Ascending aorta (tissue), 2 donors: ENCODE measurements around the gene SNX9. TPM values are rescaled to one million over a fixed set of nuclear protein-coding genes. Genes with fewer than 3 reads are reported as not detected.

Experiments
- DNase-seq, 2 donors: peaks; one replicate each; pipeline ENCODE4 v3.0.0-alpha.2; 2019; ENCODE audit warnings: low spot score in 2 of 2
- H3K27ac ChIP-seq, 2 donors: fragments of 200-600 bp; sonication (generic); one replicate each; pipeline ENCODE4 v1.5.1; 2016 to 2017; ENCODE audit warnings: mild to moderate bottlenecking in 1 of 2
- H3K27me3 ChIP-seq: fragments of 200-600 bp; sonication (generic); one replicate; pipeline ENCODE4 v1.5.1; 2017
- H3K36me3 ChIP-seq, 2 donors: fragments of 200-600 bp; sonication (generic); one replicate each; pipeline ENCODE4 v1.5.1; 2016
- H3K4me1 ChIP-seq, 2 donors: fragments of 200-600 bp; sonication (generic); one replicate each; pipeline ENCODE4 v1.5.1; 2016 to 2017; ENCODE audit warnings: mild to moderate bottlenecking in 1 of 2
- H3K4me3 ChIP-seq, 2 donors: fragments of 200-600 bp; sonication (generic); one replicate each; pipeline ENCODE4 v1.5.1; 2016 to 2017; ENCODE audit warnings: mild to moderate bottlenecking in 1 of 2
- H3K9me3 ChIP-seq, 2 donors: fragments of 200-600 bp; sonication (generic); one replicate each; pipeline ENCODE4 v1.5.1; 2016
- intact Hi-C: fragments of 100-400 bp; cut with DNase I; formaldehyde crosslinking; loops from one replicate; pipeline ENCODE4 v1.15.1; 2023
- total RNA-seq: library from RNA; depleted of rRNA; stranded (reverse); fragments of >200 nt; gene quantifications from one replicate; pipeline ENCODE4 v1.1.0, GENCODE V29; 2016
- TF ChIP-seq, protein P1 (sequence below), 3 experiments: fragments of 200-600 bp in 2 of 3; fragments of 450-650 bp in 1 of 3; sonication (generic) in 2 of 3; IDR thresholded peaks; one replicate each; pipeline ENCODE4 v1.5.1; 2016 to 2019; ENCODE audit warnings: antibody characterized with exemption in 3 of 3, mild to moderate bottlenecking in 1 of 3, moderate library complexity in 1 of 3

The SNX9 gene
- total RNA-seq, 1 donor from 2014 or later: 55.2 TPM

DNA sequence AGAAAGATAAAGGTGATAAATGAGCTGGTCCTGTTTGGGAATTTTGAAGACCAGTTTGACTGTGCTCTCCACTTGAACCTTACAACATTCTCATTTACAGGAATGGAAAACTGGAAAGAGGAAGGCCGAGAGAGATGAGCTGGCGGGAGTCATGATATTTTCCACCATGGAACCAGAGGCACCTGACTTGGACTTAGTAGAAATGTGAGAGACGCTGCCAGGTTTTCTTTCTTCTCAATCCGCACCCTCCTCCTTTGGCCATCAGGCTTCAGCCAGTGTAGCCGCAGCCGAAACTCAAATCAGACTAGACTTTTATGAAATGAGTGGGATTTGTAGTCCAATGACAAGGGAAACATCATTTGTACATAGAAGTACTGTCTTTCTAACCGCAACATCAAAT lies 104.0 kb downstream of the SNX9 start:
- no peaks in the 10 kb centered on the region for H3K9me3 ChIP-seq
- DNase-seq: no peak
- TF ChIP-seq, protein P1, sequence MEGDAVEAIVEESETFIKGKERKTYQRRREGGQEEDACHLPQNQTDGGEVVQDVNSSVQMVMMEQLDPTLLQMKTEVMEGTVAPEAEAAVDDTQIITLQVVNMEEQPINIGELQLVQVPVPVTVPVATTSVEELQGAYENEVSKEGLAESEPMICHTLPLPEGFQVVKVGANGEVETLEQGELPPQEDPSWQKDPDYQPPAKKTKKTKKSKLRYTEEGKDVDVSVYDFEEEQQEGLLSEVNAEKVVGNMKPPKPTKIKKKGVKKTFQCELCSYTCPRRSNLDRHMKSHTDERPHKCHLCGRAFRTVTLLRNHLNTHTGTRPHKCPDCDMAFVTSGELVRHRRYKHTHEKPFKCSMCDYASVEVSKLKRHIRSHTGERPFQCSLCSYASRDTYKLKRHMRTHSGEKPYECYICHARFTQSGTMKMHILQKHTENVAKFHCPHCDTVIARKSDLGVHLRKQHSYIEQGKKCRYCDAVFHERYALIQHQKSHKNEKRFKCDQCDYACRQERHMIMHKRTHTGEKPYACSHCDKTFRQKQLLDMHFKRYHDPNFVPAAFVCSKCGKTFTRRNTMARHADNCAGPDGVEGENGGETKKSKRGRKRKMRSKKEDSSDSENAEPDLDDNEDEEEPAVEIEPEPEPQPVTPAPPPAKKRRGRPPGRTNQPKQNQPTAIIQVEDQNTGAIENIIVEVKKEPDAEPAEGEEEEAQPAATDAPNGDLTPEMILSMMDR (IDR thresholded peaks at IDR 0.05): no peak
- peaks cover 64 to 94% of the 10 kb centered on the region in 2 donors for H3K36me3 ChIP-seq
- intact Hi-C loops: no loop called here
- no peaks in the 10 kb centered on the region for H3K4me1 ChIP-seq
- H3K27me3 ChIP-seq: no peaks in the 10 kb centered on the region
- no peak overlapping the region for H3K27ac ChIP-seq
- no peak overlapping the region for H3K4me3 ChIP-seq

DNA sequence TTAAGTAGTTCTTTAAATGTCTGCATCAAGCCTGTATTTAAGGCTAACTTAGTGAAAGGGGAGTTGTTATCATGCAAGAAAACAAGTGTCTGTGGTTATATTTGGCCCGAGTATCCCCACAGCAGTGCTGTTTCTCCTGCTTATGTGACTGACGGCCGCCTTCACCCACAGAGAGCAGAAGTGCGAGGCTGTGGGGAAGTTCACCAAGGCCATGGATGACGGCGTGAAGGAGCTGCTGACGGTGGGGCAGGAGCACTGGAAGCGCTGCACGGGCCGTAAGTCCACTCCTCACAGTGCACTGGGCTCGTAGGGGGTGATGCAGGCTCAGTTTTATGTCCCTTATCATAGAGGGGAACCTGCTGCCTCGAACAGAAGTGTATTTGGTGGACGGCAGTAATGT lies 105.4 kb downstream of the SNX9 start:
- intact Hi-C loops: no loop called here
- H3K27me3 ChIP-seq: no peaks in the 10 kb centered on the region
- TF ChIP-seq, protein P1 (IDR thresholded peaks at IDR 0.05): no peak
- peaks cover 64 to 96% of the 10 kb centered on the region in 2 donors for H3K36me3 ChIP-seq
- no peak overlapping the region for H3K27ac ChIP-seq
- H3K4me3 ChIP-seq: no peak overlapping the region
- no peaks in the 10 kb centered on the region for H3K4me1 ChIP-seq
- DNase-seq: no peak
- H3K9me3 ChIP-seq: no peaks in the 10 kb centered on the region

DNA sequence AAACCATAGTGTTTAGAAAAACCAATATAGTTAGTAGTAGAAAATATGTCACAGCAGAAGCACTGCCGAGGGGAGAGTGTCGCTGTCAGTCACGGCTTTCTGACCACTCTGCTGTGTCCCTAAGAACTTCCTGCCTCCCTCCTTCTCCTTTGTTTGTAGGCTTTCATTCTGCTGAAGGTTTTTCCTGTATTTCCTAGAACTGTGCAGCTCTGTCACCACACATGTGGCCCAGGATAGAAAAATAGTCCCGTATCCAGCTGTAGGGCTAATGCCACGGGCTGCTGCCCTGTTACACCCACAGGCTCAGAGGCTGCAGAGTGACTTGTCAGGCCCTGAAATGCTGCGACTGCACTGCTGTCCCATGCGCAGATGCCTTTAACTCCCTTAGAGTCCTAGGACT lies 106.0 kb downstream of the SNX9 start:
- Histone ChIP-seq H3K4me1 (no peaks in the 10 kb centered on the region), H3K36me3 (peaks cover 65 to 95% of the 10 kb centered on the region in 2 donors), H3K27ac (no peak overlapping the region), H3K9me3 (no peaks in the 10 kb centered on the region), H3K27me3 (no peaks in the 10 kb centered on the region), H3K4me3 (no peak overlapping the region)
- no peak for DNase-seq
- TF ChIP-seq, protein P1 (IDR thresholded peaks at IDR 0.05): no peak
- intact Hi-C loops: no loop called here

DNA sequence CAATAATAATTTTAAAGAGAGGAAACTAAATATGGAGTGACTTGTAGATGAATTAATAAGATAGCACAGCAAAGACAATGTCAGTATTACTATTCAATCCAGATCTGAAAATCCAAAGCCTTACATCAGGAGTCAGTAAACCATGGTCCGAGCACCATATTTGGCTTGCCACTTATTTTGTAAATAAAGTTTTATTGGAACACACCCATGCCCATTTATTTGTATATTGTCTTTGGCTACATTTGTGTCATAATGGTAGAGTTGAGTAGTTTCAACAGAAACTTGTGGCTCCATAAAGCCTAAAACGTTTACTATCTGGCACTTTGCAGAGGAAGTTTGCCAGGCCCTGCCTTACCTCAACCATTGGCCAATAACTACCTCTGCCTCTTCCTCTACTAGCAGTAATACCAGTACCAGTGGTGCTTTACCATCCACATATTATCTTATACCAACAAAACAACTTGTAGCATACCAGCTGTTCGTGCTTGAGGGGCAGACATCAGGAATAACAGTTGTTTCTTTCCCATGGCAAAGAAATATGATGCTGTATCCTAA lies 106.8 kb downstream of the SNX9 start:
- Histone ChIP-seq H3K36me3 (peaks cover 61 to 95% of the 10 kb centered on the region in 2 donors), H3K27me3 (no peaks in the 10 kb centered on the region), H3K9me3 (no peaks in the 10 kb centered on the region), H3K4me3 (no peak overlapping the region), H3K27ac (no peak overlapping the region), H3K4me1 (no peaks in the 10 kb centered on the region)
- intact Hi-C loops: no loop called here
- no peak for DNase-seq
- TF ChIP-seq, protein P1 (IDR thresholded peaks at IDR 0.05): no peak

DNA sequence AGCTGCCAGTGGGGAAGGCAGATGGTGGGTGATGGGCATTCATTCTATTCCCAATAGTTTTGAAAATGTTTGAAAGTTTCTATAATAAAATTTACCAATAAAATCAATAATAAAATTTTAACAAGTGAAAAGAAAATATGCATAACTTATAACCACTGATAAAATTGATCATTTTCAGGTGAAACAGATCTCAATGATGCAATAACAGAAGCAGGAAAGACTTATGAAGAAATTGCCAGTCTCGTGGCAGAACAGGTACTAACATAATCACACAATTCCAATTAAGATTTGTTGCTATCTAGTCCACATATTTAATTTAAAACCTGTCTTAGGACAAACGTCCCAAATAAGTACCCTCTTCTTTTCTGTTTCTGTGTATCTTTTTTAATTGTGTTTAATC lies 112.7 kb downstream of the SNX9 start:
- DNase-seq: no peak
- Histone ChIP-seq H3K27ac (no peak overlapping the region), H3K36me3 (peaks cover 74 to 94% of the 10 kb centered on the region in 2 donors), H3K9me3 (no peaks in the 10 kb centered on the region), H3K27me3 (no peaks in the 10 kb centered on the region), H3K4me3 (no peak overlapping the region), H3K4me1 (no peaks in the 10 kb centered on the region)
- TF ChIP-seq, protein P1 (IDR thresholded peaks at IDR 0.05): no peak
- intact Hi-C loops: no loop called here

DNA sequence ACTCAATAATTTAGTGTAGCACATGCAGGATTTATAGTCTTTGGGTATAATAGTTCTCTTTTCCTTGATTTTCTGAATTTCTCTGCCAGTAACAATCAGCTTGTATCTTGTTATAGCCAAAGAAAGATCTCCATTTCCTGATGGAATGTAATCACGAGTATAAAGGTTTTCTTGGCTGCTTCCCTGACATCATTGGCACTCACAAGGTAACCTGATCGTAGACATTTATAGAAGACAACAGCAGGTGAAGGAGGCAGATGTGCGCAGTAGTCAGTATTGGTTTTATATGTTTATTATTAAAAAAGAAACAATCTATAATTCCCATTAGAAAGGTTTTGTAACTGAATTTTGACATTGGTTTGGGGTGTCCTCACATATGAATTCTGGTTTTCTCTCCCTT lies 114.3 kb downstream of the SNX9 start:
- intact Hi-C loops: no loop called here
- TF ChIP-seq, protein P1 (IDR thresholded peaks at IDR 0.05): no peak
- Histone ChIP-seq H3K9me3 (no peaks in the 10 kb centered on the region), H3K4me1 (no peaks in the 10 kb centered on the region), H3K4me3 (no peak overlapping the region), H3K27ac (no peak overlapping the region), H3K27me3 (no peaks in the 10 kb centered on the region), H3K36me3 (peaks cover 76 to 95% of the 10 kb centered on the region in 2 donors)
- DNase-seq: no peak
